Inferior parietal cortex (tissue), 1 donor: Measurements from ENCODE around the gene SNPH.

Experiments
- DNase-seq: peaks from one replicate; pipeline ENCODE4 v3.0.0-alpha.2; 2016; ENCODE audit errors: extremely low spot score

SNPH gene

DNA sequence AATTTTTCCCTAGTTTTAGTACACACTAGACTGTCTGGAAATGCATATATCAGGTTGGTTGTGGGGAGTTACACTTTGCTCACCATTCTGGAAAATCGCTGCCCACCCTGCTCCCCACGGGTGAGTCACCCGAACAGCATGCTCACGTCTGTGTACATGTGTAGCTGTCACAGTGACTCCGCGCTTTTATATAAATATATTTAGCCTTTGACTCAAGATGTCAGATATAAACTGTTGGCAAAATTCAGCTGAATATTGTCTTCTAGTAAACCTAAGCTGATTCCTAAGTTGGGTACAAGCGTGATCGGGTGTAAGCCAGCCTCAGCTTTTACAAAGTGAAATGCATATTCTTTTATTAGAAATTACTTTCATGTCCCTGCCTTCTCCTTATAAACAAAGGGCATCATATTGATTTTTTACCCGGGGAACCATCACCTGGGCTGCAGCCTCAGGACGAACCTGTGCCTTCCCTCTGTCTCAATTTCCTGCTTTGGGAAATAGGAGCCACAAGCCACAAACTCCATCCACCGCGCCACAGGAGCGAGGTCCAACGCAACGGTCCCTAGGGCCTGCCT is 58.6 kb downstream of the SNPH start:
- DNase-seq = no peak

- peak; percentile 97 for DNase-seq
Observed at GRCh38 chr20:1325173-1326030, 59.3 kb downstream of the SNPH start.

GRCh38 chr20:1326031-1326930 is 60.2 kb downstream of the SNPH start:
- no peak for DNase-seq

GRCh38 chr20:1327241-1327653 is 61.2 kb downstream of the SNPH start:
- DNase-seq = peak; percentile 59

DNA sequence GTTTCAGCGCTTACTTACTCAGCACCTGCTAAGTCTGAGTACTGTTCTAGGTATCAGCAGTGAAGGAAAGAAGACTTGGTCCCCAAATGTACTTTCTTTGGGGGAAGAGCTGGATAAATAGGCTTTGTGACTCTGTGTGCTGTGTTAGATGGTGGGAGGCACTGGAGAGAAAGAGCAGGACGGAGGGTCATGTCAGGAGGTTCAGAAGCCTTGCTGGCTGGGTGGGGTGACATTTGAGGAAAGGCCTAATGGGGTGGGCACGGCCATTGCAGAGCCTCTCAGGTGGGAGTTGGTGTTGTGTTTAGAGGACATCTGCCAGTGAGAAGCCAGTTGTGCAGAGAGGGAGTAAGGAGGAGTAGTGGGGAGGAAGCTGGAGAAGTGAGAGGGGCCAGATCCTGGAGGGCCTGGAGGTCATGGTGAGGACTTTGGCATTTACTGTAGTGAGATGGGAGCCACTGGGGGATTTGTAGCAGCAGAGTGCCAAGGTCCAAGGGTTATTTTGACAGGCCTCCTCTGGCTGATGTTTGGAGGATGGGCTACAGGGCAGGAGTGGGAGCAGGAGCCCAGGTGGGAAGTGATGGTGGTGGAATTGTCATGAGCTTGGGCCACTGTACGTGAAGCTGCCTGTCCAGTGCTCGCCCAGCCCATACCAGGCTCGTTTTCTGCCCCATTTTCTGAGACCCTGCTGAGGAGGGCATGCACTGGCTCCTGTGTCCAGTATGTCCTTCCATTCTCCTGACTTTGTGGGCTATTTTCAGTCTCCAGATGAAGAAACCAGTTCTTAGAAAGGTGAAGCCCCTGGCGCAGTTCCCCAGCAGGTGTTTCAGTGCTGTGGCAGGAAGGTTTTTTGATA is 62.0 kb downstream of the SNPH start:
- DNase-seq = no peak

GRCh38 chr20:1328680-1329330 is 62.7 kb downstream of the SNPH start, which contains the start of gene SDCBP2:
Gene SDCBP2 (minus strand): TSS chr20:1329139. CDS start chr20:1320416, 8,723 bp downstream.
- DNase-seq = no peak

DNA sequence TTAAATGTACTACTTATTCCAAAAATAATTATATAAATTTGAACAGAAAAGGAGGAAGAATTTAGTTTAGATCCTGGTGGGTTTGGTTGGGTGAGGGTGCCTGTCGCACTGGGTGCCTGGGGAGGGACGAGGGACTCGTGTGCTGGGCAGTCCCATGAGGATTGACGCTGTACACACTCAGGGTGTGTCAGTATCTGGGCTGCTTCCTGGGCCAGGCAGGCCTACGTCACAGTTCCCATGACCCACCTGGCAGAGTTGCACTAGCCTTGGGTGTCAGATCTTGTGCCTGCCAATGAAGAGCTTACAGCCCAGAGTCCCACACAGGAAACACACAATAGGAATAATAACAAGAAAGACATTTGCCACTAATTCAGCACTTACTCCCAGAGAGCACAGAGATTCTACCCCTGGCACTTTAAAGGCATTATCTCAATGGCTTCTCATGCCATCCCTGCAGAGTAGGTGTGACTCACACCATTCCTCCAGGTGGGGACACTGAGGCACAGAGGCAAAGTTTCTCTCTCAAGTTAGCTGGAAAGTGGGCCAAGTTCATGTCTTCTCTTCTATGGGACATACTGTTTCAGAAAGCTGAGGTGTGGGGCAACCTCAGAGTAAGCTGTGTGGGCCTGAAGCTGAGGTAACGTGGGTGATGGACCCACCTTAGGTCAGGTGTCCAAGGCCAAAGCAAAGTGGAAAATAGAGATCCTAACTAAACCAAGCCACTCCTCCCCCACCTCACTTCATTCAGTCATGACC is 64.2 kb downstream of the SNPH start:
- DNase-seq = no peak

- no peak for DNase-seq
Observed at GRCh38 chr20:1331101-1331500, 65.0 kb downstream of the SNPH start.

DNA sequence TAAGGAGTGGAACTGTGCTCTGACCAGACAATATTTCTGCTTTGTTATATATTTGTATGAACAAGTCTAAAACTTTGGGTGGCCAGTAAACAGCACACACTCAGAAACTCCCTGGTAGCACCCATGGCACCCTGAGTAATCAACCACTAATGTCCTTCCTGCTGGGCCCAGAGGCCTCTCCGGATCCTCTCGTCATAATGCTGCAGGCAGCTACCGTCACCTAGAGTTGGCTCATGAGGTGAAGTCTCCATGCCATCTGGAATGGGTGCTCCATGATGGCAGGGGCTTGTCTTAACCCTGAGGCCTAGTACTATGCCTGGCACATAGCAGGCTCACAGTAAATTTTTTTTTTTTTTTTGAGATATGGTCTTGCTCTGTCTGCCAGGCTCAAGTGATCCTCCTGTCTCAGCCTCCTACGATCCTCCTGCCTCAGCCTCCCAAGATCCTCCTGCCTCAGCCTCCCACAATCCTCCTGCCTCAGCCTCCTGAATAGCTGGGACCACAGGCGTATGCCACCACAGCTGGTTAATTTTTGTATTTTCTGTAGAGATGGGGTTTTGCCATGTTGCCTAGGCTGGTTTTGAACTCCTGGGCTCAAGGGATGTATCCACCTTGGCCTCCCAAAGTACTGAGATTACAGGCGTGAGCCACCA is 65.8 kb downstream of the SNPH start:
- no peak for DNase-seq

DNA sequence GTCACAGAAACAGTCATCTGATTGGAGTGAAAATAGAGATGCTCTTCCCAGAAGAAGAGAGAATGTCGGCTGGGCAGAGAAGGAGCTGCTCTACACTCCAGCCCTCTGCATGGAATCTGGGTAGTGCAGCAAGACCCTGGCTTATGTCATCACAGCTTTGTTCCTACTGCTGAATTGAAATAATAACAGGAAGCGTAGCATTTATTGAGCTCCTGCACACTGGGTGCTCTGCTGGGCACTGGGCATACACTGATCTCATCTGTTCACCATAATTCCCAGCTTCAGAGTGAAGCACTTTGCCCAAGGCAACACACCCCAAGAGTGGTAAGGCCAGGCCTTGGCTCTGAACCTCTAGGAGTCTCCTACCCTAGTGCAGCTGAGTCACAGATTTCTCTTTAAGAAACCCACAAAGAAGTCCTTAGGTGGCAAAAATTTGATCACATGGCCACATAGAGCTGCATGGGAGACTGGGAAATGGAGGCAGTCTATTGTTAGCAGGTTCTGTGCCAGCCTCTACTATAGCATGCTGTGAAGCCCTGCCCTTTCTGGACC is 66.7 kb downstream of the SNPH start:
- DNase-seq = no peak

DNA sequence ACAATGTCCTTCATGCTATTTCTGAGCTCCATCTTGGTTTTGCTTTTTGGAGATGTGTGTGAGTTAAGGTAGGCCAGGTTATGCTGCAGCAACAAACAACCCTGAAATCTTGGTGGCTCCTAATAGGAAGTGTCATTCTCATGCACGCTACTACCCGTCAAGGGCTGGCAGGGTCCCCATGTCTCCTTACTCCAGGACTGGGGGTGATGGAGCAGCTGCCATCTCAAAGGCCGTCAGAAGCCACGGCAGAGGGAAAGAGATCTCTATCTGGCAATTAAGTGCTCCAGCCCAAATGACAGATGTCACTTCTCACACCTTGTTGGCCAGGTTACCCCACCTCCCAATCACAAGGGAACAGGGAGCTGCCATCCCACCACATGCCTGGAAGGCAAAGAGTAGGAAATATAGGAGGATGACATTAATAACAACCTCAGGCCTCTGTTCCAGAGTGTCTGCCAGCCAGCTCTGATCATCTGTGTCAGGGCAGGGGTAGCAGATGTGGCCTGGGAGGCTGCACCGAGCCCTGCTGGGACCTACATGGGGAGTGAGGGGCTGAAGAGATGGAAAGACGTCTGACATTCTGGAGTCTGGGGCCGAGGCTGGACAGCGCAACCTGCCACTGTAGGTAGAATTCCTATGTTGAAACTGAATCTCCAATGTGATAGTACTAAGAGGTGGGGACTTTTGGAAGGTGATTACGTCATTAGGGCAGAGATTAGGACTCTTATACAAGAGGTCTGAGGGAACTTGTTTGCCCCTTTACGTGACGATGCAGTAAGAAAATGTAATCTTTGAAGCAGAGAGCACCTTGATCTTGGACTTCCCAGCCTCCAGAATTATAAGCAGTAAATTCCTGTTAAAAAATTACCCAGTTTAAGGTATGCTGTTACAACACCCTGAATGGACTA is 67.6 kb downstream of the SNPH start:
- DNase-seq = no peak

- no peak for DNase-seq
Observed at GRCh38 chr20:1334370-1334731, 68.3 kb downstream of the SNPH start.

DNA sequence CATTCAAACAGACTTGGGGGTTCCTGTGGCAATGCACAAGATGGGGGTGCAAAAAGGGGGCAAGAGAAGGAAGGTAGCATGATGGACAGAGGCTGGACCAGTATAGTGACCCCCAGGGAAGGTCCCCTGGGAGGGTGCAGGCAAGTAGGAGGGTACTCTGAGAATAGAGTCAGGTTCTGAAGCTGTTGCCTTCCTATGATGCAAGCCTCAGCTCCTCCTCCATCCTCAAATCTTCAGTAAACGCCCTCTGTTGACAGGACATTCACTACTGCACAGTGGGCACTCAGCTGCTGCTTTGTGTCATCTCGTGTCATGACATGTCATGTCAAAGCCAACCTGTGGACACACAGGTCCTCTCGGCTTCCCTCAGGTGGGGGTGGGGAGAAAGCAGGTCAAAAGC is 68.7 kb downstream of the SNPH start:
- no peak for DNase-seq

- DNase-seq = no peak
Observed at GRCh38 chr20:1335961-1336698, 70.0 kb downstream of the SNPH start.

DNA sequence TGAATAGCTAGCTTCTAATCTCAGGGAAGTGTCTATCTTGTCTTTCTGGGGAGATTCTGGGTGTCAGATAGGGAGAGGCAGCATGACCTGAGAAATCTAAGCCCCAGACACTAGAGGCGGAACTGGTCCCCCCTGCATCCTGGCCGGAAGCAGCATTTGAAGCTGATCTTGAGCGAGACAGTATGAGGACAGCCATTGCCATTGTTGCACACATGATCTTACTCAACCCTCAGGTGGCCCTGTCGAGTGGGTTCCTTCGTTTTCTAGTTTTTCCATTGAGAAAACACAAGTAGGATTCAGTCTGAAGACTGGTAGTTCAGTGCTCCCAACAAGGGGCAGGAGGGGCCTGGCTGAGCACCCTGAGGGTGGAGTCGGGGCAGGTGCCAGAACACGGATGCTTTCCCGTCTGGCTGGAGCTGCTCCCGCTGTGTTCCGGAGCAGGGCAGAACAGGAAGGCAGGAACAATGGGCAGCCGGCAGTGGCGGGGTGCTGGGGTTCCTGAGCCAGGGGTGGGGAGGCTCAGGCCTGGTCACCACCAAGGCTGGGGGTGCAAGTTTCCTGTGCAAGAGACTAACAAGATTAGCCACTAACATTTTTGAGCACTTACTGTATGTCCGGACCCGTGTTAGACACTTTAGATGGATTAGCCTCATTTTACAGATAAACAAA is 70.7 kb downstream of the SNPH start:
- no peak for DNase-seq

DNA sequence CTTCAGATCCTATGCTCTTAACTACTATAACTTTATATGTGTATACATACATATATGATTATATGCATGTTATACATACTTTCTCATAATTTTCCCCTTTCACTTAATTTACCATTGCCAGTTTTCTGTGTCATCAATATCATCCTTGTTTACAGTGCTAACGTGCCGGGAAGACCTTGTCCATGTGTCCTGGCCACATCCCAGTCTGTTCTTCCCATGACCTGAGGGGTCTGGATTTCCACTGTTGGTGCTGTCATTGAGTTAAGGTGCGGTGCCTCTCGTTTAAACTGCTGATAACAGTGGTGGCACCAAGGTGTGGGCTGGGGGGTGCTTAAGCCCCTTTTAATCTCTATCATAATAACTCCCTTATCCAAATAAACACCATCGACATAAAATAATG is 71.3 kb downstream of the SNPH start:
- DNase-seq = no peak

GRCh38 chr20:1338096-1338495 is 72.0 kb downstream of the SNPH start:
- no peak for DNase-seq
